ENCODE measurements around the gene ARL6IP1.

Gene ARL6IP1

GRCh38 chr16:18834864-18835263 lies 33.5 kb upstream of the ARL6IP1 start:
- TF ChIP-seq EZH2 (IDR thresholded peaks at IDR 0.05; ENCODE audit: borderline replicate concordance, low read length) = no peak
- no peak for TF ChIP-seq CTCF (IDR thresholded peaks at IDR 0.05; ENCODE audit: low read length)
- H3K36me3 ChIP-seq (ENCODE audit: insufficient read depth, low read length) = peaks cover 94% of the 10 kb centered on the region

DNA sequence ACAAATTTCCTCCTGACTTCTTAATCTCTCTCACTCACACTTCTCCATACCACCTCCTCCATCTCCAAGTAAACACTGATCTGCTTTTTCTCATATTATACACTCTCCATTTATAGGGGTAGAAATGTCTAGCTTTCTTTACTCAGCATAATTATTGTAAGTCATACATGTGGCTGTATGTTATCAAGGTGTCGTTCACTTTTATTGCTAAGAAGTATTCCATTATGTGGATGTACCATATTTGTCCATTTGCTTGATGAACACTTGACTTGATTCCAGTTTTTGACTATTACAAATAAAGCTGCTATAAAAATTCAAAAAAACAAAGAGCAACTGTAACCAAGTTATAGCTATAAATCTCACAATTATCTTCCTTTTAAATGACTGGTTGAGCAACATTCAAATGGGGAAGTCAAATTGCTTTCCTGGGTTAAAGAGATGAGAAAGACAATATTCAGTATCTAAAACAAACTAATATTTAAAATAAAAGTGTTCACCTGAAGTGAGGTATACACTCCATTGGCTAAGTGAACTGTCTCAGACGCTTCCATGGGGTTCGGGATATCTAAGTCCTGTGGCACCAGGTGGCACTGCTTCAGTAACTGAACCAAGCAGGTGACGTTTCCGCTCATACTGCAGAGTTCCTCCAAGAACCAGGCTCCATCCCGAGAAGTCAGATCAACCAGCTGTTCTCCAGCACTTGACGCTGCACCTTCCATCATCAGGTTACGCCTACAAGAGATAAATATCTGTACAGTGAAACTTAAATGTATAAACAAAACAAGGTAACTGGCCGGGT lies 32.6 kb upstream of the ARL6IP1 start:
- no peak for TF ChIP-seq CTCF (IDR thresholded peaks at IDR 0.05; ENCODE audit: low read length)
- no peak for TF ChIP-seq EZH2 (IDR thresholded peaks at IDR 0.05; ENCODE audit: borderline replicate concordance, low read length)
- H3K9ac ChIP-seq (ENCODE audit: low read length) = no peak overlapping the region
- H3K4me1 ChIP-seq (ENCODE audit: insufficient read depth, low read length, severe bottlenecking) = no peaks in the 10 kb centered on the region
- H3K9me3 ChIP-seq (ENCODE audit: low read length) = no peaks in the 10 kb centered on the region
- H3F3A ChIP-seq (ENCODE audit: insufficient read depth, low read length) = no peaks in the 10 kb centered on the region
- H3K79me2 ChIP-seq (ENCODE audit: insufficient read depth, low read length) = no peaks in the 10 kb centered on the region
- no peak overlapping the region for H3K4me3 ChIP-seq (ENCODE audit: low read depth, low read length, poor library complexity, severe bottlenecking)
- no peak overlapping the region for H3K27ac ChIP-seq (ENCODE audit: low read depth, low read length, poor library complexity, severe bottlenecking)
- no peaks in the 10 kb centered on the region for H3K9me2 ChIP-seq (ENCODE audit: low read depth, low read length)
- no peaks in the 10 kb centered on the region for H4K20me1 ChIP-seq (ENCODE audit: insufficient read depth, low read length)
- H2AFZ ChIP-seq (ENCODE audit: low read length) = no peak overlapping the region
- peaks cover 96% of the 10 kb centered on the region for H3K36me3 ChIP-seq (ENCODE audit: insufficient read depth, low read length)
- no peak overlapping the region for H3K4me2 ChIP-seq (ENCODE audit: low read length)
- no peaks in the 10 kb centered on the region for H3K27me3 ChIP-seq (ENCODE audit: insufficient read depth, low read length)

More at GRCh38 chr16:18834864-18835263, 33.5 kb upstream of the ARL6IP1 start:
- no peaks in the 10 kb centered on the region for H3K4me1 ChIP-seq (ENCODE audit: insufficient read depth, low read length, severe bottlenecking)
- H4K20me1 ChIP-seq (ENCODE audit: insufficient read depth, low read length) = no peaks in the 10 kb centered on the region
- no peaks in the 10 kb centered on the region for H3K9me3 ChIP-seq (ENCODE audit: low read length)
- H3K4me3 ChIP-seq (ENCODE audit: low read depth, low read length, poor library complexity, severe bottlenecking) = no peak overlapping the region
- no peak overlapping the region for H2AFZ ChIP-seq (ENCODE audit: low read length)
- no peak overlapping the region for H3K4me2 ChIP-seq (ENCODE audit: low read length)
- H3K79me2 ChIP-seq (ENCODE audit: insufficient read depth, low read length) = no peaks in the 10 kb centered on the region
- H3K9me2 ChIP-seq (ENCODE audit: low read depth, low read length) = no peaks in the 10 kb centered on the region
- no peak overlapping the region for H3K27ac ChIP-seq (ENCODE audit: low read depth, low read length, poor library complexity, severe bottlenecking)
- no peaks in the 10 kb centered on the region for H3K27me3 ChIP-seq (ENCODE audit: insufficient read depth, low read length)
- no peaks in the 10 kb centered on the region for H3F3A ChIP-seq (ENCODE audit: insufficient read depth, low read length)
- H3K9ac ChIP-seq (ENCODE audit: low read length) = no peak overlapping the region

- Histone ChIP-seq H3F3A (ENCODE audit: insufficient read depth, low read length) (no peaks in the 10 kb centered on the region), H3K27ac (ENCODE audit: low read depth, low read length, poor library complexity, severe bottlenecking) (no peak overlapping the region), H3K9me3 (ENCODE audit: low read length) (no peaks in the 10 kb centered on the region), H3K9ac (ENCODE audit: low read length) (no peak overlapping the region), H3K27me3 (ENCODE audit: insufficient read depth, low read length) (no peaks in the 10 kb centered on the region), H3K9me2 (ENCODE audit: low read depth, low read length) (no peaks in the 10 kb centered on the region), H3K4me2 (ENCODE audit: low read length) (no peak overlapping the region), H3K79me2 (ENCODE audit: insufficient read depth, low read length) (no peaks in the 10 kb centered on the region), H2AFZ (ENCODE audit: low read length) (no peak overlapping the region), H3K36me3 (ENCODE audit: insufficient read depth, low read length) (peaks cover 95% of the 10 kb centered on the region), H3K4me3 (ENCODE audit: low read depth, low read length, poor library complexity, severe bottlenecking) (no peak overlapping the region), H3K4me1 (ENCODE audit: insufficient read depth, low read length, severe bottlenecking) (no peaks in the 10 kb centered on the region), H4K20me1 (ENCODE audit: insufficient read depth, low read length) (no peaks in the 10 kb centered on the region)
- TF ChIP-seq CTCF (IDR thresholded peaks at IDR 0.05; ENCODE audit: low read length) = no peak
- TF ChIP-seq EZH2 (IDR thresholded peaks at IDR 0.05; ENCODE audit: borderline replicate concordance, low read length) = no peak
These were observed 31.3 kb upstream of the ARL6IP1 start for GRCh38 chr16:18832613-18833012.

Measured in OCI-LY1 (cell line).